SH-SY5Y (cell line): ENCODE measurements around the gene CGB3.

Source experiments
- GATA2 ChIP-seq: IDR thresholded peaks from 2 replicates; pipeline ENCODE4 v1.6.1; 2011; ENCODE audit warnings: mild to moderate bottlenecking, low read depth, low read length
- GATA3 ChIP-seq: IDR thresholded peaks from 2 replicates; pipeline ENCODE4 v1.6.1; 2011; ENCODE audit warnings: low read depth, mild to moderate bottlenecking, low read length, moderate library complexity

GRCh38 chr19:49010453-49010852 is 13.7 kb downstream of the CGB3 start:
- no peak for TF ChIP-seq GATA3
- no peak for TF ChIP-seq GATA2
